HuH-7.5 (cell line): Measurements from ENCODE around the gene WSCD2.

Experiments
- DNase-seq: peaks from one replicate; pipeline ENCODE4 v3.0.0; 2011; ENCODE audit warnings: low spot score

WSCD2 gene

GRCh38 chr12:108127654-108128053 lies 1.4 kb upstream of the WSCD2 start:
- no peak for DNase-seq

DNA sequence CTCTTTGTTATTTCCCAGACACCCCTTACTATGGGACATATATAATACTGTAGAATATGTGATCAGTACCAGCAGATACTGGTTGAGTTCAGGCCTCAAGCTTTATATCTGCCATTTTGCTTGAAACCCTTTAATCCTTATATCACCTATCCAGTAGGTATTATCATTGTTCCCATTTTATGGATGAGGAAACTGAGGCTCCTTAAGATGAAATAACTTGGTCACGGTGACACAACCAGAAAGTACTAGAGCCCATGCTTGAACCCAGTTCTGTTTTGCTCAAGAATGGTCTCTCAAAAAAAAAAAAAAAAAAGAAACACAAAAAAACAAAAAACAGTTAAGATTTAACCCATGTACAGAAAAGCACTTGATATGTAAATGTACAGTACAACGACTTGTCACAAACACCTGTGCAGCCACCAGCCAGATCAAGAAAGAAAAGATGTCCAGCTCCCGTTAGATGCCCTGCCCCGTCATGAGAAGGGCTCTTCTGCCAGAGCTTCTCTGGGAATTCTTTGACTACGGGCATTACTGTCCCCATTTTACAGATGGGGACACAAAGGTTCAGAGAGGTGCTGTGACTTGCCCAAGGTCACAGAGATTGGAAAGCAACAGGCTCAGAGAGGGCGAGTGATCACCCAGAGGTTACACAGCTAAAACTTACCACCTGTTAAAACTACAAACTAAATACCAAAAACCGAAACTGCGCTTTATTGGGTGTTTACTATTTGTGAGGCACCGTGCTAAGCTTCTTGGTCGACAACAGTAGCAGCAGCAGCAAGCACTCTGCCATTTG lies 669 bp upstream of the WSCD2 start:
- DNase-seq: no peak

DNA sequence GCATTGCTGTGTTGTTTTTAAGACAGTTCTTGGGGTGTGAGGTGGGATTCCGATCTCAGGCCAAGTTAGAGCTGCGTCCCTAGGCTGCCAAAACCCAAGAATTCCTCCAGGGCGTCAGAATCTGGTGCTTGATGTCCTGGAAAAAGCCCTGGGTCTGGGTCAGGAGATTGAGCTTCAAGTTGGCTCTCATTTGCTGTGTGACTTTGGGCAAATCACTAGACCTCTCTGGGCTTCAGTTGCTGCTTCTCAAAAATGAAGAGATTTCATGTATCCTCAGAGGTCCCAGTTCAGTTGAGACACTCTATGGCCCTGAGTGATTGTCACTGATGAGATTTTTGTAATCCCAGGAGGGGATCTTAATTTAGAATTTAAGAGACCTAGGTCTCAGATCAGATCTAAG lies 1.9 kb downstream of the WSCD2 start:
- DNase-seq: no peak

- no peak for DNase-seq
Observed at GRCh38 chr12:108131657-108132126, 2.6 kb downstream of the WSCD2 start.

- DNase-seq: no peak
Observed at GRCh38 chr12:108133482-108133881, 4.4 kb downstream of the WSCD2 start.

GRCh38 chr12:108134744-108135143 lies 5.7 kb downstream of the WSCD2 start:
- DNase-seq: no peak

GRCh38 chr12:108135627-108136026 lies 6.5 kb downstream of the WSCD2 start:
- DNase-seq: no peak

GRCh38 chr12:108136697-108137096 lies 7.6 kb downstream of the WSCD2 start:
- DNase-seq: no peak

DNA sequence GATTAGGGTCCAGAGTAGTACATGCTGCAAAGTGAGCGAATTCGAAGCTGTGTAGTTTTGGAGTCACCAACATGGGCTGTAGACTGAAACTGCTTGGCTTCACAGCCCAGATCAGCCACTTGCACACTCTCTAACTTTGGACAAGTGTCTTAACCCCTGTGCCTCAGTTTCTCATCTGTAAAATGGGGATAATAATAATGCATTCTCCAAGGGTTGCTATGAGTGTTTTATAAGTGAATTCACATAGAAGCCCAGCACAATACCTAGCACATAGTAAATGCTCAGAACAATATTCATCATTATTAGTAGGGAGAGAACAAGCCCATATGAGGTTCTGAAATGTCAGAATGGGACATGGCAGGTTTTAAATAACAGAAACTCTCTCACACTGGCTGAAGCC lies 10.4 kb downstream of the WSCD2 start:
- no peak for DNase-seq

DNA sequence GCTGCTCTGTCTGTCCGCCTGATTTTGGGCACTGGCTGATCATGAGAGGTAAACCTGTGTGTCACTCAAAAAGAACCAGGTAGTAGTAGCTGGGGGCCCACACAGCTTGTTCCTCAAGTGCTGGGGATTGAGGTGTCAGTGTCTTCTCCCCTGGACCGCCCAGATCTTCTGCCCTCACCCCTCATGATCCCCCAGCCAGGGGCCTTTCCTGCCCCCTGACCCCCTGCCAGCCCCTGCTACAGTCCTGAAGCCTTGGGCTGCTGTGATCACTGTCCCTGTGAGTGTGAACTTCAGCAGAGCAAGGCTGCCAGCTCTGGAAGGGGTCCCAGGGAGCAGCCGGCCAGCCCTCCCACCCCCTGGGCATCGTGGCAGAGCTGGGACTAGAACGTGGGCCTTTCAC lies 11.4 kb downstream of the WSCD2 start:
- DNase-seq: no peak

DNA sequence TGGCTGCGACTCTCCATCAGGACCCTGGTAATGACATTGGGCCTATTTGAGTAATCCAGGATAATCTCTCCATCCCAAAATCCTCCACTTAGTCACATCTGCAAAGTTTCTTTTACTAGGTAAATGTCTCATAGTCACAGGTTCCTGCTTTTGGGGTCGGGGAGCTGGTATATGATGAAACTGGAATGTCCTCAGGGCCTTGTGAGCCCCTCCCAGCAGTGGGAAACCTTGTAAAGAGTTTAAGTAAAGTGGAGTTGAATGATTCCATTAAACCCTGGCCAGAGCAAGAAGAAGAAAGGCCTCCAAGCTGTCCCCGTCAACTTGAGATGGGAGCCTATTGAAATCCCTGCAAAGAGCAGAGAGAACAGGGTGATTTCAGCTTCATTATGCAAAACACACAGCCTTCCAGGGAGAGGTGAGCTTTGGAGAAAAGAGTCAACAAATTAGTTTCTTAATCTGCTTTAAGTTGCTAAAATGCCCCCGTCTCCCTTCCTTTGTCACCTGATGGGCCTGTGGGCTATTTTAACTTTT lies 12.6 kb downstream of the WSCD2 start:
- DNase-seq: no peak

- DNase-seq: no peak
Observed at GRCh38 chr12:108143144-108143543, 14.1 kb downstream of the WSCD2 start.

DNA sequence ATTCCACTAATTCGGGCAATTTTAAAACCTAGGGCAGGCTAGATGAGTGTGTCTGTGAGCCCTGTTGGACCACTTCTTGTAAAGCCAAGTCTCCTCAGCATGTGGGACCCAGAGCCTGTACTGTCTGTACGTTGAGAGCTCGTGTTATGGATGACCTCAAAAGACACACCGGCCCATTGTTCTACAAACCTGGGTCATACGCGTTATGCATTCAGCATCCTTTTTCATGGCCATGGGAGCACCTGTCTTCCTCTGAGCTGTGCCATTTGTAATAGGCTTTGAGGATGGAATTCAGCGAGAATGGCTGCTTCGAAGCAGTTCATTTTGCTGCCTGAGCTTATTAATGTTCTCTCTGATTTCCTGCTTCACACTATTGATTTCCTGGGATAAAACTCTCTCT lies 15.0 kb downstream of the WSCD2 start:
- no peak for DNase-seq

GRCh38 chr12:108145011-108145410 lies 15.9 kb downstream of the WSCD2 start:
- no peak for DNase-seq

DNA sequence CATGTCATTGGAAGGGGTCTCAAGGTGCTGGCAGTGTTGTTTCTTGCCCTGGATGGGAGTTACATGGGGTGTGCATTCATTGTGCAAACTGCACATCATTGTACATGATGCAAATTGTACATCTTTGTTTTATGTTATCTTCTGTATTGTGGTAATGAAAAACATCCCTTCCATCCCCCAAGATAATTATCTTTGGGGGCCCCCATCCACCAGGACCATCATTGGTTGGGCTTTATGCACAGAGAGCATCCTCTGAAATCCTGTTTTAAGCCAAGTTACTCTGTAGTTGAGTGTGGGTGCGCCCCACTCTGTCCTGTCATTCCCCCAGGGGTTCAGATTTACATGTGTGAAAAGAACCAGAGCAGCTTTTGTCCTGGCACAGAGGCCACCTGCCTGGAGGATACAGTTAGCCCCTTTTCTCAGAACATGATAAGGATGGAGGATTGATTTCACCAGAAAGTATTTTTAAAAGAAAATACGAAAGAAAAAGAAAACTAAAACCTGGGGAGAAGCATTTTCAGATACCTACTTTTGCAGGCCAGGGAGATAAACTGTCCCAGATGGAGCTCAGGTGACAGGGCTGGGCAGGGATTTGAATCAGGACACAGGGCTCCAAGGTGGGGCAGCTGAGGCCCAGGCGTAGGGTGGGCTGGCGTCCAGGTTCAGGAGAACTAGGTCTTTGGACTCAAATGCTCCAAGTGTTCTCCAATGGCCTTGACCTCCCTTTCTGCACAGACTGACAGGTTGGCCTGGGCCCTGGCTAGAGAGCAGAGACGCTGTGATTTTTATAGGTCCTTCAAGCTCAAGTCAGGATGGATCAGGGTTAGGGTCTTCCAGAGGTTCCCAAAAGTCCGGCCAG lies 17.2 kb downstream of the WSCD2 start:
- no peak for DNase-seq

GRCh38 chr12:108147279-108147678 lies 18.2 kb downstream of the WSCD2 start:
- no peak for DNase-seq

DNA sequence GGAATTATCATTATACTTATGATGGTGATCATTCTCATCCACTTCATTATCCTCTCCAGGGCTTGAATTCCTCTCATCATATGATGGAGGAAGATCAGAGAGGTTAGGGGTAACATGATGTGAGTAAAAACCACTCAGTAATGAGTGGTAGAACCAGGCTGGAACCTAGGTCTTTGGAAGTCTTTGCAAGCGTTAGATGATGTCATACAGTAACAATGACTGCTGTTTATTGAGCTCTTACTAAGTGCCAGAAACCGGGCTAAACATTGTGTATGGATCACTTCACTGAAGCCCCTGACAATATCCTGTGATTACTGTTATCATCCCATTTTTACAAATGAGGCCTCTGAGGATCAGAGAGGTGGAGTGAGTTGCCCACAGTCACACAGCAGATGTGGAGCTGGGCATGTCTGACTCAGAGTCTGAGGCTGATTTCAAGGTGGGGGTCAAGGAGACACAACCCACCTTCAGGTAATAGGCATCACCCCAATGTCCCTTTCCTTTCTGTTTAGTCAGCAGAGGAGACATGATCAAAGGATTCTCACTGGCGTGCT lies 19.5 kb downstream of the WSCD2 start:
- no peak for DNase-seq

GRCh38 chr12:108150436-108150835 lies 21.3 kb downstream of the WSCD2 start:
- no peak for DNase-seq

- DNase-seq: no peak
Observed at GRCh38 chr12:108151533-108152169, 22.6 kb downstream of the WSCD2 start.

DNA sequence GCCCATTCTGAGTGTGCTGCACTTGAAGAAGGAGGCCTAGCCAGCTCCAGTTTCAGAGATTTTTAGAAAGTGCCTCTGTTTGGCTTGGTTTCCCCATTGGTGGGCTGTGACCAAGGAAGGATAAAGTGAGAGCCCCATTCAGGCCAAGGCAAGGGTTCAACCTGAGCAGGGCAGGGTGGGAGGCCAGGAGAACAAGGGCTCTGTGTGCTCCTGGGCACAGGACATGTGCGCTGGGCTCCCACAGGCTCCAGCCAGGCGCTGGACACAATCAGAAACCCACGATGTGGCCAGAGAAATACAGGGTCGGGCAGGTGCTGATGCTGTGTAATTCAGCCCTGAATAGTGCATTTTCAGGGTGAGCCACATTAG lies 23.1 kb downstream of the WSCD2 start:
- DNase-seq: no peak

GRCh38 chr12:108156717-108157116 lies 27.6 kb downstream of the WSCD2 start:
- no peak for DNase-seq

DNA sequence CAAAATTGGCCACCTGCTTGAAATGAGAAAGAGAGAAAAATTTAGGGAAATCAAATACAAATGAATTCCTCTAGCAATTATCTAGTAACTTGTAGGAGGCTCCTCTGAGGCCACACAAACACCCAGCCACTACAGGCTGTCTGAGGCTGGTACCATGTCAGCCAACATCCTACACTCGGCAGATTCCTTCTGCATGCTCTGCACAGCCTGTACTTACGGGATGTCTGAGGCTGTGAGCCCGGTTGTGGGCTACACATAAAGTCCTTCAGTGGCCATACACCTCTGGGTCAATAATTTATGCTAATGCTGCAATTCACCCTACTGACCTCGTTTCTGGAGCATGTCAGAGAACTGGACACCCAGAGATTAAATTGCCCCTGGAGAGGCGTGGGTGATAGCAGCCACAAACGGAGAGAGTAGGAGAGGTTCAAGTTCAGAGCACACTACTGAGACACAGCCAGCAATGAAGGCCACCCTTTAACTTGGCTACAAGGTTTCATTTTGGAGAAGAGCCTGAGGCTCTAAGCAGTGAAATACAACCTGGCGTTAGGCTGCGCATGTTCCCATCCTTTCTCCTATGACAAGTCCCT lies 28.9 kb downstream of the WSCD2 start:
- DNase-seq: no peak
